Measurements from ENCODE around the gene ZNF568.

DNA sequence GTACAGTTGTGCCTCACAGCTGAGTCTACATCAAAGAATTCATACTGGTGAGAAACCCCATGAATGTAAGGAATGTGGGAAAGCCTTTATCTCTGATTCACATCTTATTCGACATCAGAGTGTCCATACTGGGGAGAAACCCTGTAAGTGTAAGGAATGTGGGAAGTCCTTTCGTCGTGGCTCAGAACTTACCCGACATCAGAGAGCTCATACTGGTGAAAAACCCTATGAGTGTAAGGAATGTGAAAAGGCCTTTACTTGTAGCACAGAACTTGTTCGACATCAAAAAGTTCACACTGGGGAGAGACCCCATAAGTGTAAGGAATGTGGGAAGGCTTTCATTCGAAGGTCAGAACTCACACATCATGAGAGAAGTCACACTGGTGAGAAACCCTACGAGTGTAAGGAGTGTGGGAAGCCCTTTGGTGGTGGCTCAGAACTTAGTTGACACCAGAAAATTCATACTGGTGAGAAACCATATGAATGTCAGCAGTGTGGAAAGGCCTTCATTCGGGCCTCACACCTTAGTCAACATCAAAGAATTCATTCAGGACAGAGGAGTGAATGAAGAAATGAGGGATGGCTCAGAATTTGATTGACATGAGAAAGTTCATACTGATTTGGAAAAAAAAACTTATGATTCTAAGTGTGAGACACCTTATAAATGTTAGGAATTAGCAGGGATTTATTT, 81.2 kb downstream of the ZNF568 start:
- TF ChIP-seq CTCF (IDR thresholded peaks at IDR 0.05; ENCODE audit: insufficient read depth, low read depth, low read length) (no peak), EZH2 (IDR thresholded peaks at IDR 0.05; ENCODE audit: insufficient read depth, low read length) (no peak)

All from astrocyte (in vitro differentiated cells and primary cell).